Esophagus mucosa (tissue), 1 donor: ENCODE data around the gene ADGRV1. TPM values are rescaled to one million over a fixed set of nuclear protein-coding genes. Genes with fewer than 3 reads are reported as not detected.
"Not testable (repeated sequence)": the region's sequence is repeated elsewhere in the genome, so short reads cannot be mapped to it uniquely, and the experiment has no call there.

Experiments used
- ATAC-seq: fragments of 200-7000 bp; cut with Tn5 transposase; one replicate; pipeline ENCODE4 v1.9.1; 2020
- total RNA-seq: library from RNA; stranded (reverse); gene quantifications from one replicate; pipeline ENCODE4 v1.2.4, GENCODE V29; 2023
- donor health status: DM: yes; HTN: yes; CAD: no.

Gene ADGRV1
- total RNA-seq, 1 donor from 2014 or later: 3.7 TPM

DNA sequence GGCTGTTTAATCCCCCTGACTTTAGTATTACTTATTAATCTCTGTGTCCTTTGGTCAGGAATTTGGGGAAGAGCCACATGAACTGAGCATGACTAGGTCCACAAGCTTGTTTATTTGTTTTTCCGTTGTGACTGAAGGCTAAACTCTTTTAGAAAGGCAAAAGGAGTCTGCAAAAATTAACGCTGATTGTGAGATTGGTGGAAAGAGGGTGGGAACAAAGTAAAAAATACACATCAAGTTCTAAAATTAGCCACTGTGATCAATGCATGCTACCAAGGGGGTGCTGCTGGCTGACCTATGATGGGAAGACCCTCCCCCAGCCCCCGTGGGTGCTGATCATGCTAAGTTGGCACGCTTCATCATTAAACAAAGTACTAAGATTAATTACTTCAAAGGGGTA is 356.8 kb downstream of the ADGRV1 start:
- no peak for ATAC-seq

GRCh38 chr5:90916947-90917800 is 358.6 kb downstream of the ADGRV1 start:
- no peak for ATAC-seq

DNA sequence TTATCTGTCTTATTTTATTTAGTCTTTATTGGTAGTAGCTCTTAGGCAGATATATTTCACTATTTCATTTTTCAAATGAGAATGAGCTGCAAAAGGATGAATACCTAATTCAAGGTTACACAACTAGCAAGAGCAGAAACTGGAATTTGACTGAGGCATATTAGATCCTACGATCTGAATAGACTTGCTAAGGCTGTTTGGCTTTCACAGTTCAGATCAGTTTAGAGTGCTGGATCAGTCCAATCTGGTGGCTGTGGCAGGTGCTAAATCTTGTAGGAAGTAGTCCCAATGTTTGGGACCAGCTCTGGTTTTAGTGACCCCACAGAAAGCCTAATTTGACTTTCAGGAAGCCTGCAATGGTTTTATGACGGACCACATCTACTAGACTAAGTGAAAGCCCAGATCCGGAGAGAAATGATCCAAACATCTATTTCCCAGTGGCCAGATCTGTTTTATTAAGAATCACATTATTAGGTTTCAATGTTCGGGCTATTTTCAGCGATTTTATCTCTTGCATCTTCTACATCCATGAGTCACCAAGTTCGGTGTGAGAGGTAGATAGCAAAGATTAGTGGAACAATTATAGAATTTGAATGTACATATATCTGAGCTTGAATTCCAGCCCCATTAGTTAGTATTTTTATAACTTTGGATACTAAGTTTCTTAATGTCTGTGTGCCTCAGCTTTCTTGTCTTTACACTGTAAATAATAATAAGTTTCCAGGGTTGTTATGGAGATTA is 359.5 kb downstream of the ADGRV1 start:
- ATAC-seq: no peak

DNA sequence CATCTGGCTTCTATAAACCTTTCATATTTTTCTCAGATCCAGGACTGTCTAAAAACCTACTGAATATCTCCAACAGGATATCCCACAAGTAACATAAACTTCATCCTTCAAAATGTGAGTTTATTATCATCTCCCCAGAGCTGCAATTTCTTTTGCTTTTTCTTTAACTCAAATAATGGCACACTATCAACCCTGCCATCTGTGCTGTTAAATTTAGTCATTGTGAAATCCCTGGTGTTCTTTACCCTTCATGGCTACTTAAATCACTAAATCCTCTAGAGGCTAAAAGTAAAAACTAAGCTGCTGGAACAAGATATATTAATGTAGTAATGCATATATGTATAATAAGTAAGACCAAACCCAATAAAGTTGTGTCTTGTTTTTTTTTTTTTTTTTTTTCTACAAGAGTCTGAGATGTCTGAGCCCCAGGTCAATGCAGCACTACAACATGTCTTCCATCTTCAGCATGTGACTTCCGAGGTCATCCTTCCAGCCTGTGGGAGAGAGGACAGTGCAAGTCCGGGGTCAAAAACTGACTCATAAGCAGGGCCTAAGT is 362.9 kb downstream of the ADGRV1 start:
- ATAC-seq: no peak

GRCh38 chr5:90924222-90924621 is 365.6 kb downstream of the ADGRV1 start:
- not testable (repeated sequence) for ATAC-seq

DNA sequence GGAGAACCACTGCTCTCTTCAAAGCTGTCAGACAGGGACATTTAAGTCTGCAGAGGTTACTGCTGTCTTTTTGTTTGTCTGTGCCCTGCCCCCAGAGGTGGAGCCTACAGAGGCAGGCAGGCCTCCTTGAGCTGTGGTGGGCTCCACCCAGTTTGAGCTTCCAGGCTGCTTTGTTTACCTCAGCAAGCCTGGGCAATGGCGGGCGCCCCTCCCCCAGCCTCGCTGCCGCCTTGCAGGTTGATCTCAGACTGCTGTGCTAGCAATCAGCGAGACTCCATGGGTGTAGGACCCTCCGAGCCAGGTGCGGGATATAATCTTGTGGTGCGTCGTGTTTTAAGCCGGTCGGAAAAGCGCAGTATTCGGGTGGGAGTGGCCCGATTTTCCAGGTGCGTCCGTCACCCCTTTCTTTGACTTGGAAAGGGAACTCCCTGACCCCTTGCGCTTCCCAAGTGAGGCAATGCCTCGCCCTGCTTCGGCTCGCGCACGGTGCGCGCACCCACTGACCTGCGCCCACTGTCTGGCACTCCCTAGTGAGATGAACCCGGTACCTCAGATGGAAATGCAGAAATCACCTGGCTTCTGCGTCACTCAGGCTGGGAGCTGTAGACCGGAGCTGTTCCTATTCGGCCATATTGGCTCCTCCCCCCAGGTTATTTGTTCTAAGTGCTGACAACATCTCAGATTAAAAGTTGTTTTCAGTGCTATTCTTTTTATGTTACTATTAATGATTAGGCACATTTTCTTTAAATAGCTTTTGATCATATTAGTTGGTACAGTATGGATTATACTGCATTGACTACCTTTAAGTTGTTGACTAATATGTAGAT is 370.6 kb downstream of the ADGRV1 start:
- ATAC-seq: not testable (repeated sequence)

- no peak for ATAC-seq
Observed at GRCh38 chr5:90930062-90930461, 371.5 kb downstream of the ADGRV1 start.

DNA sequence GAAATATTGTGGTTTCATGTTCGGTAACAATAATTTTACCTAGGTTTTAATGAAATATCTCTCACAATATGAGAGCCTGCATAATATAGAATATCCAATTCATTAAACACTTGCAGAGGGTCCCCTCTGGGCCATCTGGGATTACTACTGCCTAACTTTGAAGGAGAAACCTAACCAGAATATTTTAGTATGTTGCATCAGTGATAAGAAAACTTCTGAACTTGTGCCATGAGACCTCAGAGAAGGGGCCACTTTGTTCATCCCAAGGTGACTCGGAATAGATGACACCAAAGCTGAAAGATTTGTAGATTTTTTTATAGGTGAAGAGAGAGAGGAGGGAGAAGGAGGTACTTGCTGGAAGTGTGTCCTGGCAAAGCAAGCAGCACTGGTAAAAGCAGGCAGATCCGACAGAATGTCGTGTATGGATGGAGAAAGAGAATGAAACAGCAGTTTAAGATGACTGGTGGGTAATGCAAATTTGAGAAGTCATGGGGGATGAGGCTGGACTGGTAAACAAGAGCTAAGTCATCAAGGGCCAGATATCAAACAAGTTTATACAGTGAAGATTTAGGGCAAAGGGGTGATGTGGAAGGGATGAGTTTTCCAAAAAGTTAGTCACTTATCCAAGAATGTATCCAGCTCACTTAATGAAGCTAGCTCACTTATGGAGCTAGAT is 372.3 kb downstream of the ADGRV1 start:
- no peak for ATAC-seq

- ATAC-seq: no peak
Observed at GRCh38 chr5:90932052-90932699, 373.6 kb downstream of the ADGRV1 start.

- ATAC-seq: no peak
Observed at GRCh38 chr5:90933298-90933697, 374.7 kb downstream of the ADGRV1 start.

- ATAC-seq: no peak
Observed at GRCh38 chr5:90934091-90934719, 375.6 kb downstream of the ADGRV1 start.

- ATAC-seq: no peak
Observed at GRCh38 chr5:90934738-90935137, 376.1 kb downstream of the ADGRV1 start.

DNA sequence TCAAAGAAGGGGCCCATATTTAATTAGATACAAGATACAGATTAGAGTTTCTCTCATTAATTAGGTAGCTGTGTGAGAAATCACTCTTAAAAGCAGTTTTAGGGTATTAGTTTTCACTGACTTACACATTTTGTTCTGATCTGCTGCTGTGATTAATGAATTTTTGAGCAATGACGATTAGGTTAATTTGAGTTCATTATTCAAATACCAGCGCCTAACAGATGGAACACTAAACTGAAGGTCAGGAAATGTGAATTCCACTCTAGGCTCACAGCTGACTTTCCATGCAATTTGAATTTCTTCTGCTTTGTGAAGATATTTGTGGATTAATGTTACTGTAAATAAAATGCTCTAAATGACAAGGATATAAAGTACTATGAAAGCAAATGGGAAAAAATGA is 380.6 kb downstream of the ADGRV1 start:
- ATAC-seq: no peak

GRCh38 chr5:90940227-90940995 is 381.8 kb downstream of the ADGRV1 start:
- peak; percentile 75 for ATAC-seq

DNA sequence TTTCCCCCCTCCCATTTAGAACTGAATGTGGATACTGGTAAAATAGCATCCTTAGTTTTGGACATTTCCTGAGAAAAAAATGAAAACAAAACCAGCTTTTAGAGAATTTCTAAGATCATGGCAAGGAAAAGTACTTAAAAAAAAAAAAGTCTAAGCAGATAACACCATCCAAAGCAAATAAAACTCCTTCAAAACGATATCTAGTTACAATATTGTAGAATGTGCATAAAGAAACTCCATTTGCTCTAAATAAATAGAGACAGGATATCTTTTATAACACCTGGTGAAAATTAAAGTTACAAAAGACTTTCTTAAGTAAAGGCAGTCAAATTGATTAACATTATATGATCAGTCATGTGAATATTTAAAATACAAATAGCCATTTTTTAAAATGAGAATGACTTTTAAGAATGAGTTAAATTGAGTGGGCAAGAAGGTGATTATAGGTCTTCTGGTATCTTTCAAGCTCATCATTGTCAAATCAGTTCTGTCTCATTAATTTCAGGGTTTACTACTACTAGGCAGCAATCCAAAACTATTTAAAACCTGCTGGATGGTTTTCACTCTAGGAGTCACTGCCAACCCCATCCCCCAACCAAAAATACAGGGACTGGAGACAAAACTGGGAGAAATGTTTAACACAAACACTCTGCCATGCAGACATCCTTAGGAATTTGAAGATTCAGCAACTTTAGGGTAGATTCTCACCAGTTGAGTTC is 382.6 kb downstream of the ADGRV1 start:
- no peak for ATAC-seq

DNA sequence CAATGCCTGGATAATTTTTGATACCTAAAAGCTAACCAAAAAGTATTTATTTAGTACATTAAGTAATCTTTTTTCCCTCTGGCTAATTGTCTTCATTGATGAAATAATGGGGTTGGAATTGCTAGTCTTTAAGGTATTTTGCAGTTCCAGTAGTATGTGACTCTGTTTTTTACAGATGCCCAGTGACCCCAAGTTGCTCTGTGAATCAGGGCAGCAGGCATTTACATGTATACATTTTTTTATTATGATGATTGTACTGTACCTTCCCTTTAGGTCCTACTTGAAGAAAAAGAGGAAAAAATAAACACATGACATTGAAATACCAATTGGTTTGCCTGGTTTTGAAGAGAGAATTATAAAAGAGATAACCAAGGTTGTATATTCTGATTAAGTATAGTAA is 385.5 kb downstream of the ADGRV1 start:
- no peak for ATAC-seq

DNA sequence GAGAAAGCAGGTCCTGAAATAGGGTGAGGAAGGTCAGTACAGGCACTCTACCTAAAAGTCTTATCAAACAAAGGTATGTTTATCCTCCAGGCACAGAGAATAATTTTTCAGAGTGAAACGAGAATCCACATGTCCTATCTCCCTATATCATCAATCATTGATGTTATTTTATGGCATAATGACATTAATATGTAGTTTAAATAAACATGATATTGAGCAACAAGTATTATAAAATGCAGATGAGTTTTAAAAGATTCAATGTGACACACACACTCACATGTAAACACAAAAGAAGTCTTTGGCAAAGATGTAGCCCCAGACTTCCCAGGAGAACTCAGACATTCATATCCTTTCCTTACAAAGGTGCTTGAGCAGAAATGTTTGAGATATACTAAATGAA is 389.1 kb downstream of the ADGRV1 start:
- no peak for ATAC-seq

- ATAC-seq: no peak
Observed at GRCh38 chr5:90948969-90949368, 390.4 kb downstream of the ADGRV1 start.
